Stimulated activated CD4-positive, alpha-beta T cell treated with anti-CD3 and anti-CD28 coated beads, Interleukin-4, amount 100 ng/mL, for 24 hours (primary cell): ENCODE measurements around the gene PYGO1.
"Not testable (repeated sequence)": the region's sequence is repeated elsewhere in the genome, so short reads cannot be mapped to it uniquely, and the experiment has no call there.

Experiments
- DNase-seq: peaks from one replicate; pipeline ENCODE4 v3.0.0-alpha.2; 2020

Gene PYGO1

GRCh38 chr15:55564347-55565145, 23.6 kb downstream of the PYGO1 start:
- no peak for DNase-seq

GRCh38 chr15:55562601-55563000, 25.5 kb downstream of the PYGO1 start:
- no peak for DNase-seq

DNA sequence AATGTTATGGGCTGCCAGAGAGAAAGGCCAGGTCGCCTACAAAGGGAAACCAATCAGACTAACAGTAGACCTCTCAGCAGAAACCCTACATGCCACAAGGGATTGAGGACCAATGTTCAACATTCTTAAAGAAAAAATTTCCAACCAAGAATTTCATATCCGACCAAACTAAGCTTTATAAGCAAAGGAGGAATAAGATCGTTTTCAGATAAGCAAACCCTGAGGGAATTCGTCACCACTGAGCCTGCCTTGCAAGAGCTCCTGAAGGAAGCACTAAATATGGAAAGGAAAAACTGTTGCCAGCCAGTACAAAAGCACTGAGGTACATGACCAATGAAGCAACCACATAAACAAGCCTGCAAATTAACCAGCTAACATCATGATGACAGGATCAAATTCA, 33.1 kb downstream of the PYGO1 start:
- DNase-seq = no peak

DNA sequence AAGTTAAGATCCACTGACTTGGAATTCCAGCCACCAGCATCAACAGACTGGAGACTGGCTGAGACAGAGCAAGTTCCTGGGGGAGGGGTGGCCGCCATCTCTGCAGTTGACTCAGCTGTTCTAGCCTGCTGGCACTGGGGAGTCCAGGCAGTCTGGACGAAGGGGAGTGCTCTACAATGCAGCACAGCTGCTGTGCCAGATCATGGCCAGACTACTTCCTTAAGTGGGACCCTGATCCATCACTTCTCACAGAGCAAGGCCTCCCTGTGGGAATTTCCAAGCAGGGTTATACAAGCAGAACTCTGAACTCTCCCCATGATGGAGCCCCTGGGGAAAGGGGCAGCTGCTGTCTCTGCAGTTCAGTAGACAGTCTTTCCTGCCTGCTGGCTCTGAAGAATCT, 35.2 kb downstream of the PYGO1 start:
- DNase-seq = no peak

GRCh38 chr15:55552451-55552850, 35.7 kb downstream of the PYGO1 start:
- no peak for DNase-seq

DNA sequence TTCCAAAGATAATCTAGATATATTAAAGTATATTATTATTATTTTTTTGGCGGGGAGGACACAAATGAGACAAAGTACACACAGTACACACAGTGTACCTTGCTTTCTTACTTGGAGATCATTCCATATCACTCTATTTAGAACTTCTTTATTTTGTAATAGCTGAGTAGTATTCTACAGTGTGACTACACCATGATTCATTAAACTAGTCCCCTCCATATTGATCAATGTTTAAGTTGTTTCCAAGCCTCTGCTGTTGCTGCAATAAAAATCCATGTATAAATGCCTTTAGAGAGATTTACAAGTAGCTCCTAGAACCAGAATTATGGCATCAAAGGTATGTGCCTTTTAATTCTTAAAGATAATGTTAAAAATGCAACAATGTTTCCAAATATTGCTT, 38.8 kb downstream of the PYGO1 start:
- DNase-seq = no peak

DNA sequence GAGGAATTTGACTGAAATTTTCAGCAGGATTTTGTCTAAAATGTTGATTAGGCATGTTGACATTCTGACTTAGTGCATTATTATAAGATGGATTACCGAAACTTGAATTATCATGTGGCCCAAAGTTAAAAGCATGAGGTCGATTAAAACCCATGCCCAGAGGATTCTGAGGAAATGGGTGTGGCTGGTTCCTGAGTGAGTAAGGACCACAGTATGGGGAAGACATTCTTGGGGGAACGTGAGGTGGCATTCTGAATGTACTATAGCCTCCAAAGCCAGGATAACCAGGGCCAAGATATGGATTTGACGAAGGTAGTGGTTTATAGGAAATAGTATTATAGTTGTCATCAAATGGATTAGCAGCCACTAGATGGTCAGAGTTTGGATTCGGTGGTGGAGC, 41.4 kb downstream of the PYGO1 start:
- DNase-seq = no peak

GRCh38 chr15:55535436-55535835, 52.7 kb downstream of the PYGO1 start:
- no peak for DNase-seq

- no peak for DNase-seq
These were observed 55.2 kb downstream of the PYGO1 start for GRCh38 chr15:55532944-55533343.

DNA sequence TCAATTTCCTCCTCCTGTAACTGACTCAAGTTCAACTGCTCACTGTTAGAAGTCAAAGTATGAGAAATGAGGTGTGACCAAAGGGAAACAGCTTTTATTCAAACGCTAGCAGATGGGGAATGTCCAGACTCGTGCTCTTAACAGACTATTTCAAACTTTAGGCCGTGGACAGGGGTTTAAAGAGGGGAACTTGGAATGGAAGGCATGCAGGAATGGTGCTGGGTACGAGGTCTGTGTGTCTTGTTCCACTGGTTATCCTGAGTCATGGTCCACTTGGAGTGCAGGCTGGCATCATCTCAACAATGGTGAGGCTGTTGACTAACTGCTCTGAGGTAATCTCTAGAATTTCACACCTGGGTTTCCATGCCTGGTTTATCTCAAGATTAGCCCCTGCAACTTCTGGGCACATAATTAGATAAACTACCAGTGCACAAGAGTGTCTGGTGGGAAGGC, 57.3 kb downstream of the PYGO1 start:
- DNase-seq = no peak

DNA sequence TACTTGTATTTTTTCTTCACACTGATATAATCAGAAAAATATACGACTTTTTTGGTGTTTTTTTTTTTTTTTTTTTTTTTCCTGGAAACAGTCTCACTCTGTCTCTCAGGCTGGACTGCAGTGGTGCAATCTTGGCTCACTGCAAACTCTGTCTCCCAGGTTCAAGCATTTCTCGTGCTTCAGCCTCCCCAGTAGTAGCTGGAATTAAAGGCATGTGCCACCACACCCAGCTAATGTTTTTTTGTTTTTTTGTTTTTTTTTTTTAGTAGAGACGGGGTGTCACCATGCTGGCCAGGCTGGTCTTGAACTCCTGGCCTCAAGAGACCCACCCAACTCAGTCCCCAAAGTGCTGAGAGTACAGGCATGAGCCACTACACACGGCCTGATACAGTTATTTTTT, 59.3 kb downstream of the PYGO1 start:
- no peak for DNase-seq

GRCh38 chr15:55527150-55527549, 61.0 kb downstream of the PYGO1 start:
- no peak for DNase-seq

DNA sequence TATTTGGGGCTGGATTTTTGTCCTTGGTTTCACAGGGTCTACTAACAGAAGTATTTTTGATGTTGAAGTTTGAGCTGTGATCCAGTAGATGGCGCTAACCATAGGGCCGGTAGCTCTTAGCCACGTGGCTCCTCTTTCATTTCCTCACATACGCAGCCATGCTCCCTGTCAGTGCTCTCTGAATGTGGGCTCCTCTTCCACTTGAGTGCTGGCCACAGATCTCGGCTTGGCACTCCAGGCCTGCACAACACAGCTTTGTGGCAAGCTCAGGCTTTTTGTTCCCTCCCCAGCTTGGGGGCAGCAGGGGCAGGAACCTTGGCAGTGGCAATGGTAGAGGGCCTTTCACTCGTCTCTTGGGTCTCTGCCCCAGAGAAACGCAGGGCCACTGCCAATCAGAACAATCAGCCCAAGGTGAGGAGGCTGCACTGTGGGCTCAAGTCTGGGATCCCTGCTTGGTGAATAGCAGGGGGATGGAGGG, 61.5 kb downstream of the PYGO1 start:
- DNase-seq = no peak

- no peak for DNase-seq
These were observed 65.2 kb downstream of the PYGO1 start for GRCh38 chr15:55522742-55523450.

DNA sequence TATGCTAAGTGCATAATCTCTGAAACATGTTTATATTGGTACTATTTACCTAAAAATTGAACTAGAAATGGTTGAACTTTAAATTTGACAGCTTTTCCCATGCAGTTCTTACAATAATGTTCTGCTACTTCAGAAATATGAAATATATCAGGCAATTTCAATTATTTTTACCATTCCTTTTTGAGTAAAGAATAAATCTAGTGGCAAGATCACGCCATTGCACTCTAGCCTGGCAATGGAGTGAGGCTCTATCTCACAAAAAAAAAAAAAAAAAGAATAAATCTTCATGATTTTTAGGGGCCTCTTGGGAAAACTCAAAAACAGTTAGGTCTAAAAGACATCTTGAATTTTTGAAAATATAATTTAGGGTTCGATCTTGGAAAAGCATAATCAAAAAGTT, 69.5 kb downstream of the PYGO1 start:
- DNase-seq = no peak

DNA sequence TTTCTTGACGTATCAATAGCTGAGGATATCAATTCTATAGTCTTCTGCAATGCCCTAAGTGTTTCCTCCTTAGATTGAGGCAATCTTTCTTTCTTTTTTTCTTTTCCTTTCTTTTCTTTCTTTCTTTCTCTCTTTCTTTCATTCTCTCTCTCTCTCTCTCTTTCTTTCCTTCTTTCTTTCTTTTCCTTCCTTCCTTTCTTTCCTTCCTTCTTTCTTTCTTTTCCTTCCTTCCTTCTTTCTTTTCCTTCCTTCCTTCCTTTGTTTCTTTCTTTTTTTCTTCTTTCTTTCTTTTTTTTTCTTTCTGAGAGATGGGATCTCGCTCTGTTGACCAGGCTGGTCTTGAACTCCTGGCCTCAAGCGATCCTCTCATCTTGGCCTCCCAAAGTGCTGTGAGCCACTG, 70.1 kb downstream of the PYGO1 start:
- DNase-seq = no peak

GRCh38 chr15:55515991-55516776, 72.0 kb downstream of the PYGO1 start:
- no peak for DNase-seq

- DNase-seq = no peak
These were observed 72.7 kb downstream of the PYGO1 start for GRCh38 chr15:55515491-55515890.

GRCh38 chr15:55514414-55514850, 73.7 kb downstream of the PYGO1 start:
- no peak for DNase-seq

DNA sequence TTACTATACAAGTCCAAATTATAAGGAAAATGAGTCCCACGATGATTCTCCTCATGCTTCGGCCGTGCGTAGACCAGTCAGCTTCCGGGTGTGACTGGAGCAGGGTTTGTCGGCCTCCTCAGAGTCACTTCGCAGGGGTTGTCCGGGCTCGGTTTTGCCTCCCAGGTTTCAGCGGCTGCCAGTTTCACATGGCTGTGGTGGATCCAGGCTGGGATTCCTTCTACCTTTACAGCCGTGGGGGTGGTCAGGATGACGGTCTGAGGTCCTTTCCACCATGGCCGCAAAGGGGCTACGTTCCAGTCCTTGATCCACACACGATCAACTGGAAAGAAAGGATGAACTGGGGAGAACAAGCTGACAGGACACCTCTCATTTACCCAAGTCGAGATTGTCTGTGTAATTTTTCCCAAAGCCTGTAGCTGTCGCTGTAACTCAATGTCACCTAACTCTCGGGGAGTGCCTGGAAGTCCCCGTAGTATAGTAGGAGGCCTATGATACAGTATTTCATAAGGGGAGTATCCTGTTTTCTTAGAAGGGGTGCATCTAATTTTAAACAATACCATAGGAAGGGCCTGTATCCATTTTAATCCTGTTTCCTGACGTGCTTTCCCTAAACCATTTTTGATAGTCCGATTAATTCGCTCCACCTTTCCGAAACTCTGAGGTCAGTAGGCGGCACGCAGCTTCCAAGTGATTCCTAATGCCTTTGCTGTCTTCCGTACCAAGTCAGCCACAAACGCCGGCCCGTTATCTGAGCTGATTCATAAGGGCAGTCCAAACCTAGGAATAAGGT, 74.3 kb downstream of the PYGO1 start:
- DNase-seq = not testable (repeated sequence)

- no peak for DNase-seq
These were observed 75.0 kb downstream of the PYGO1 start for GRCh38 chr15:55513152-55513551.

DNA sequence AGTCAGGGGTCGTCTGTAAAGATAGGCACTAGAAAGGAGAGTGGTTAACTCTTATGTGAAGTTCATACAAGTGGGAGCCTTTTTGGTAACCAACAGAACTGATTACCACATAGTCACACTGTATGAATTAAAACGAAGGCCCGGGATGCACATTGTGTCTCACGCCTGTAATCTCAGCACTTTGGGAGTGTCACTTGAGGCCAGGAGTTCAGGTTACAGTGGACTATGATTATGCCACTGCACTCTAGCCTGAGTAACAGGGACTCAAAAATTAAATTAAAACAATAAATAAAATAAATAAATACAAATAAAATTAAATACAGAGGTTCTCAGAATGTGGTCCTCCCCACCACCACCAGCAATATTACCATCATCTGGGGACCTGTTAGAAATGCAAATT, 80.6 kb downstream of the PYGO1 start:
- no peak for DNase-seq

DNA sequence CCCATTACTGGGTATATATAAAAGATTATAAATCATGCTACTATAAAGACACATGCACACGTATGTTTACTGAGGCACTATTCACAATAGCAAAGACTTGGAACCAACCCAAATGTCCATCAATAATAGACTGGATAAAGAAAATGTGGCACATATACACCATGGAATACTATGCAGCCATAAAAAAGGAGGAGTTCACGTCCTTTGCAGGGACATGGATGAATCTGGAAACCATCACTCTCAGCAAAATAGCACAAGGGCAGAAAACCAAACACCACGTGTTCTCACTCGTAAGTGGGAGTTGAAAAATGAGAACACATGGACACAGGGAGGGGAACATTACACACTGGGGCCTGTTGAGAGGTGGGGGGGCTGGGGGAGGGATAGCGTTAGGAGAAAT, 82.7 kb downstream of the PYGO1 start:
- not testable (repeated sequence) for DNase-seq
